Measurements from ENCODE around the gene EIF5A.
A peak's percentile ranks its signal among the peaks of the same experiment; 100 is the strongest.
"Not testable (repeated sequence)": the region's sequence is repeated elsewhere in the genome, so short reads cannot be mapped to it uniquely, and the experiment has no call there.

Gene EIF5A

DNA sequence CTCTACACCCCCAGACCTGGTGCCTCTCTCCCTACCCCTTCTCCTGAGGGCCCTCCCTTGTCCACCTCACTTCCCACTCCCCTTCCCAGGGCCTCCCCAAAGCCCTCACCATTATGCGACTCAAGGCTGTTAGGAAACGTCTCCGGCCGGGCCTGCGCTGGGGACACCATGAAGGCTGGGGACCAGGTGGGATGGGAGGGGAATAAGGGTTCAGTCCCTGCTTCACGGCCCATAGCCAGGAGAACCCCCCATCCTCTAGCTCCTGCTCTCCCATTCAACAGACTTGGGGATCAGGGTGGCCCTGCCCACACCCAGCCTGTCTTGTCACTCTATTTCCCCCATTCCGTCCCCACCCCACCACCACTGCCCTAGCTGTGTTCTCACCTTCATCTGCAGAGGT, 19.6 kb downstream of the EIF5A start:
- no peak for DNase-seq
- in situ Hi-C loops (cut with MboI; ENCODE audit: low pct_unique_long_range_greater_than_20kb, low sequenced_read_pairs), result loop anchor here (25.0 kb wide), 1 partner anchor 290 kb away; the partner anchor contains the start of genes SLC16A11 and SLC16A13

DNA sequence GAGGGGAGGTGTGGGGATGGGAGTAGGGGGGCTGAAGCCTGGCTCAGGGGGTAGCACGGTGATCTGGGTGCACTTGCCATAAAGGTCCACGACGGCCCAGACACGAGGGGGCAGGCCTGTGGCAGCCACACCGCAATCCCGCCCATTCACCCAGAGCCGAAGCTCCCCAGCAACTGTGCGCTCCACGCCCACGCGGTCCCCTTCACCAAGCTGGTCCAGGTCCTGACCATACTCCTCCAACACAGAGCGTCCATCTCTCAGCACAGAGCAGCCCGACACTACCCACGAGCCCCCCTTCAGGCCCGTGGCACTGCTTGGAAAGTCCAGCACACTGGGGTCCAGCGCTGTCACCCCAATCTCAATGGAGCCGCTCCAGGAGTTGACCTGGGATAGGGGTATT, 20.1 kb downstream of the EIF5A start:
- no peak for DNase-seq
- in situ Hi-C loops (cut with MboI; ENCODE audit: low pct_unique_long_range_greater_than_20kb, low sequenced_read_pairs), result loop anchor here (25.0 kb wide), 1 partner anchor 290 kb away; the partner anchor contains the start of genes SLC16A11 and SLC16A13

DNA sequence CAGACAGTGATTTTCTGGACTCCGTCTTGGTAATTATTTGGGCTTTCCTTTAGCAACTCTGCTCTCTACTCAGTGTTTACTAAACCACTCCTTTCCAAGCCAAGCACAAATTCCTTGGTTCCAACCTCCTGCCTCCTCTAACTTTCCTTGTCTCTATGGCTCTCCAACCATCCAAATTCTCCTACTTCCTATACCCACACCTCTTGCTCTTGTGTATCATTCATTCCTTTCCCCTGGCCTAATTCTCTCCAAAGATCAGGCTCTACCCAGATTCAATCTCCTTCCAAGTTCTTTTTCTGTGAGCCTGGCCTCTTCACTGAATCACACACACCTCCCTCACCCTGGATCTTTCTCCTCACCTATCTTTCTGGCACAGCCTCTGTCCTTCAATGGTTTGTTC, 20.6 kb downstream of the EIF5A start:
- in situ Hi-C loops (cut with MboI; ENCODE audit: low pct_unique_long_range_greater_than_20kb, low sequenced_read_pairs), result loop anchor here (25.0 kb wide), 1 partner anchor 291 kb away; the partner anchor contains the start of genes SLC16A11 and SLC16A13
- DNase-seq, result no peak

DNA sequence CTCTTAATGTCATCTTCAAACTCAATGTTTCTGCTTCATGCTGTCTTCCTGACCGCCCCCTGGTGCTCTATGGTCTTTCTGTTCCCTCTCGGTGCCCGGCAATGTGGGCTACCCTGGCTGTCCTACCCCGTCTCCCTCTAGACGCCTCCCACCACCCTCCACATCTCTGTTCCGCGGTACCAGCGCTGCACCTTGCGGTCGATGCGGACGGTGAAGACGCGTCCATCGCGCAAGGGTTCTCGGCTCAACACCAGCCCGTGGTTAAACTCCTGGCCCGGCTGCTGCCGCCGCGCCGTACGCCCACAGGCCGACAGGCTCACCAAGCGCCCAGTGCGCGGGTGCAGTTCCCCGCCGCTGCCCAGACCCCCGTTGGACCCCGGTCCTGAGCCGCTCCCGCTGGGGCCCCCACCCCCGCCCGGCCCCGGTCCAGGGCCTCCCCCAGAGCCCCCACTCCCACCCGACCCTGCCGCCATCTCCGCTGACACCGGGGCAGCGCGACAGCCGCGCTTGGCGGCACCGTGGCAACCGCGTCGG, 21.5 kb downstream of the EIF5A start, which contains the start of gene NEURL4:
TSS of gene NEURL4 (minus strand) at position 496 of the 534 bp plus-strand sequence. CDS start at position 473, 23 bp downstream.
- DNase-seq, result peak; percentile 27
- in situ Hi-C loops (cut with MboI; ENCODE audit: low pct_unique_long_range_greater_than_20kb, low sequenced_read_pairs), result loop anchor here (25.0 kb wide), 1 partner anchor 292 kb away; the partner anchor contains the start of genes SLC16A11 and SLC16A13

DNA sequence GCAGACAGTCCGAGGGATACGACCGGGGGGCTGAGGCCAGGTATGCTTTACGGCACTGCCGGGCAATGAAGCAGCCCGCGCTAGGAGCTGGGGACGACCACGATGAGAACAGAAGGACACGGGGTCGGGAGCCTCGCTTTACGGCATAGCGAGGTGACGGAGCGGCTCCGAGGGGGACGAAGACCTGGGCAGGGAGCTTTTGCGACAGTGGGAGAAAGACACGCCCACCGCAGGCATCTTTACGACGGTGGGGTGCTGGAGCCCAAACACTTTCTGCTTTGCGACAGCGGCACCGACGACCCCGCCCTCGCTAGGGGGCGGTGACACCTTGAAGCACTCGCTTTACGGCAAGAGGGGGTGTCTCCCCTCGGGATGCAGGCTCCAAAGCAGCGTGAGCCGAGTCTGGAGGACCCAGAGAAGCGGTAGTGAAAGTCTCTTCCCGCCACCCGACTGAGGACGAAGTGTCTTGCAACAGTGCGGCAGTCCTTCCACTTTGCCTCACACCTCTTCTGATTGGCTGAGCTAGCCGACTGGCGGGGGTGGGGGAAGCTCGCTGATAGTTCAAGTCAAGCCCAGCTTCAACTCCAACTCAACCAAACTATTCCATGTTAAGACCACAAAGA, 22.1 kb downstream of the EIF5A start:
- in situ Hi-C loops (cut with MboI; ENCODE audit: low pct_unique_long_range_greater_than_20kb, low sequenced_read_pairs), result loop anchor here (25.0 kb wide), 1 partner anchor 292 kb away; the partner anchor contains the start of genes SLC16A11 and SLC16A13
- peak; percentile 99 for DNase-seq

DNA sequence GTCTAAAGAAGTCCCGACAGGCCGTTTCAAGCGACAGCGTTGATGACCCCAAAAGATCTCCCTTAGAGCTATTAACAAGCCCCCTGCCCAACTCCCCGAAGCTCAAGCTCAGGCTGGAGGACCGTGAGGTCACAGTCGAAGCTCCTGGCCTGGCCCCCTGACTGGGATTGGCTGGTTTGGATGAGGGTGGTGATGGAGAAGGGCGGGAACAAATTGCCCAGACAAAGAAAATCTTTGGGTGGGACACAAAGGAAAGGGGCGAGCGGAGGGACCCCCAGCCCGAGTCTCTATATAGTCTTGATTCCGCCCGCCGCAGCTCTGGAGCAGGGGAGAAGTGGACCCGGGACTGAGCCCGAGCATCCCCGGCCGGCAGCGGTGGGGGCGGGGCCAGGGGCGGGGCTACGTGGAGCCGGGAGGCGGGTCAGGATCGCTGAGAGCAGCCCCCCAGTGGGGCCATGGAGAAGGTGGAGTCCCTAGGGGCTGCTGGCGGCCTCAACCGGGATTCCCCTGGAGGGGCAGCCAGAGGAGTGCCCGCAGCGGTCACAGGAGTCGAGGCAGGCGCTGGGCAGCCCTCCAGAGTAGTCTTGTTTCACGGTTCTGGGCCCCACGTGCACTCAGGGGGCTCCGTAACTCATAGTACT, 22.7 kb downstream of the EIF5A start:
- in situ Hi-C loops (cut with MboI; ENCODE audit: low pct_unique_long_range_greater_than_20kb, low sequenced_read_pairs), result loop anchor here (25.0 kb wide), 1 partner anchor 293 kb away; the partner anchor contains the start of genes SLC16A11 and SLC16A13
- DNase-seq, result no peak

DNA sequence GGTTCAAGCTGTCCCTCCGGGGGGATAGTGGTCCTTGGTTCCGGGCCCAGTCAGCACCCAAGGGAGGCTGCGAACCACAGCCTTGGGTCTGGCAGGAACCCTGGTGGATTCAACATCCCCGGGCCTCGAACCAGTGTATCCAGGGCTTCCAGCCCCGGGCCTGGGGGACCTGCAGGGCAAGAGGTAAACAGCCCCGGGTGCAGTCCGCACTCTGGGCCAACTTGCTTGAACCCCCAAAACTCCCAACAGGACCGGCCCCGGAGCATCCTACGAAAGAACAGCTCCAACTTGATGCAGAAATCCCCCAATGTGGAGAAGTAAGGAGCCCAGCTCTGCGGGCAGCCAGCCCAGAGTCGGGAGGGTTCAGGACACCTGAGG, 23.2 kb downstream of the EIF5A start:
- no peak for DNase-seq
- in situ Hi-C loops (cut with MboI; ENCODE audit: low pct_unique_long_range_greater_than_20kb, low sequenced_read_pairs), result loop anchor here (25.0 kb wide), 1 partner anchor 293 kb away; the partner anchor contains the start of genes SLC16A11 and SLC16A13

DNA sequence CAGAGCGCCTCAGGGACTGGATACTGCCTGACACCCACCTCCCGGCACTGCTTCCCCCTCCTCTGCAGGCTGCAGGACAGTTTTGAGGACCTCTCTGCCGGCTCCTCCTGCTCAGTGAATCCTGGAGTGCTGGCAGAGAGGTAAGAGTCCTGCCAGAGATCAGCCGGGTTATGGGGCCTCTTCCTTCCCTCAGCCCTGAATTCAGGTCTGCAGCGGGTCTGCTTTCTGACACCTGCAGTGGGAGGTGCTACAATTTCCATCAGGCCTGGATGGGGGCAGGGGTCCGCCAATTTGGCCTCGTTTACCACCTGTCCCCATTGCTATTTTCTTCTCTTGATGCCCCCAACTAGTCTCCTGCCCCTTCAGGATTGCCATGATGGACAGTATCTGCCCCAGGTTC, 24.7 kb downstream of the EIF5A start:
- in situ Hi-C loops (cut with MboI; ENCODE audit: low pct_unique_long_range_greater_than_20kb, low sequenced_read_pairs), result loop anchor here (25.0 kb wide), 1 partner anchor 295 kb away; the partner anchor contains the start of genes SLC16A11 and SLC16A13
- DNase-seq, result no peak

DNA sequence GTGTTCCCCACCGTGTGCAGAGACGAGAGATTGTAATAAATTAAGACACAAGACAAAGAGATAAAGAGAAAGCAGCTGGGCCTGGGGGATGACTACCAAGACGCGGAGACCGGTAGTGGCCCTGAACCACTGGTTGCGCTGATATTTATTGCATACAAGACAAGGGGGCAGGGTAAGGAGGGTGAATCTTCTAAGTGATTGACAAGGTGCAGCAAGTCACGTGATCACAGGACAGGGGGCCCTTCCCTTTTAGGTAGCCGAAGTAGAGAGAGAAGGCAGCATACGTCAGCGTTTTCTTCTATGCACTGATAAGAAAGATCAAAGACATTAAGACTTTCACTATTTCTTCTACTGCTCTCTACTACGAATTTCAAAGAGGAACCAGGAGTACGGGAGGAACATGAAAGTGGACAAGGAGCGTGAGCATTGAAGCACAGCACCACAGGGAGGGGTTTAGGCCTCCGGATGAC, 25.2 kb downstream of the EIF5A start:
- DNase-seq, result not testable (repeated sequence)
- in situ Hi-C loops (cut with MboI; ENCODE audit: low pct_unique_long_range_greater_than_20kb, low sequenced_read_pairs), result loop anchor here (25.0 kb wide), 1 partner anchor 295 kb away; the partner anchor contains the start of genes SLC16A11 and SLC16A13

DNA sequence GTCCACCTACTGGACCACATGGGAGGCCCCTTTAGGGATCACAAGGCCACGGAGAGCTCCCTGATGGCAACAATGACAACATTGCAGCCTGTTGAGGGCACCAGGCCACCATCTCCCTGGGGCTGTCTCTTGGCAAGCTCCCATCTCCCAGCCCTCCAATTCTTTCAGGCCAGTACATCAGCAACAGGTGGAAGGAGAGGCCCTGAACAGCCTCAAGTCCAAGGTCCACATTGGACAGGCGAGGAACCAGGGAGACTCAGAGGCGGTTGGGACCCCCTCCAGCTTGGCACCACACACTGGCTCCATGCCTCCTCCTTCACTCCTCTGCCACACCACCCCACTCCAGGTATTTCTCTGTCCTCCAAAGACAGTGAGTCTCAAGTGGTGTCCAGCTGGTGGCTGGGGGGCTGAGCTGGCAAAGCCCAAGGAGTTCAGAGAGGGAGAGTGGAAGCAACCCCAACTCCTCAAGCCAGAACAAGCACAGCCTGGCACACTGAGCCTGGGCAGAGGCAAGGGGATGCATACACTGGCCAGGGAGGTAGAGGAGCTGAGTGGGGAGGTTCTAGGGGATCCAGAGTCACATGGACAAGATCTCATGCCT, 27.6 kb downstream of the EIF5A start:
- DNase-seq, result no peak
- in situ Hi-C loops (cut with MboI; ENCODE audit: low pct_unique_long_range_greater_than_20kb, low sequenced_read_pairs), result loop anchor here (25.0 kb wide), 1 partner anchor 298 kb away; the partner anchor contains the start of genes SLC16A11 and SLC16A13

DNA sequence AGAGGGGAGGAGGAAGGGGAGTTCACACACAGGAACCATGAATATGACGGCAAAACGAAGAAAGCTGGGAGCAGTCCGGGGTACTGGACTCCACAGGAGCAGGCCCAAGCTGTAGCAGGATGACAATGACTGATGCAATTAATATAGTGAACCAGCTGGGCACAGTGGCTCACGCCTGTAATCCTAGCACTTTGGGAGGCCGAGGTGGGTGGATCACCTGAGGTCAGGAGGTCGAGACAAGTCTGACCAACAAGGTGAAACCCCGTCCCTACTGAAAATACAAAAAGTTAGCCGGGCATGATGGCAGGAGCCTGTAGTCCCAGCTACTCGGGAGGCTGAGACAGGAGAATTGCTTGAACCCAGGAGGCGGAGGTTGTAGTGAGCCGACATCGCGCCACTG, 28.3 kb downstream of the EIF5A start:
- in situ Hi-C loops (cut with MboI; ENCODE audit: low pct_unique_long_range_greater_than_20kb, low sequenced_read_pairs), result loop anchor here (25.0 kb wide), 1 partner anchor 298 kb away; the partner anchor contains the start of genes SLC16A11 and SLC16A13
- not testable (repeated sequence) for DNase-seq

DNA sequence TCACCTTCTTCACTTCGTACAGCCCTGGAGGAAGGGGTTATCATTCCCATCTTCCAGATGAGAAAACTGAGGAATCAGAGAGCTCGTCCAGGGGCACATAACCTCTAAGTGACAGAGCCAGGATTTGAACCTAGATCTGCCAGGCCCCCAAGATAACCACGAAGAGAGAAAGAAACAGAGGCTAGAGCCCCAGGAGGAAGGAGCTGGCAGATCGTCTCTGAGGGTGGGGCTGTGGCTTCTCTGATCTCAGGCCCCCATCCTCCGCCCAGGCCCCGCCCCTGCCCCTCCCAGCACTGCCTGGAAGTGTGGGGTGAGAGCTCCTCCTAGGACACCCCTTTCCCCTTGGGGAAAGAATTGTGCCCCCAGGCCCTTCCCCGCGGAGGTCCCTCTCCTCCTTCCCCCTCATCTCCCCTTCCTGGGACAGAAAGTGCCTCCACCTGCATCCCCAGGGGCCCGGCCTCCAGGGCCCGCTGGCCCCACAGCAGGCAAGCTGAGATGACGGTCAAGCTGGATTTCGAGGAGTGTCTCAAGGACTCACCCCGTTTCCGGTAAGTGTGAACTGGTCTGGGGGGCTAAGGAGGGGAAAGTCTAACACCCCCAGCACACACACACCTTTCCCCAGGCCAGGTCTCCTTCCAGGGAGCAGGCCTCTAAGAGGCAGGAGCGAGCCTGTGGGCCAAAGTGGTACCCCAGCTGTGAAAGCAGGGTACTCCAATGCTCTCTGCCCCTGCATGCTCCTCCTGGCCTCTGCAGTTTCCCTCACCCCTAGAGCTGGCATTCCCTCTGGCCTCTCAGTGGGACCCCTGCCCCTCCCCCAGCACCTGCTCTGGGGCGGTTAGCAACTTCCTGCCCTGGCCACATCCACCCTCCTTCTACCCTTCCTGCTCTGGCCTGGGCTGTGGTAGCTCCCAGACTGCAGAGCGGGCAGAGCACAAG, 29.1 kb downstream of the EIF5A start, which contains the start of gene ACAP1:
TSS of gene ACAP1 (plus strand) at position 290 of the 936 bp plus-strand sequence. CDS start at position 496, 206 bp downstream.
- in situ Hi-C loops (cut with MboI; ENCODE audit: low pct_unique_long_range_greater_than_20kb, low sequenced_read_pairs), result loop anchor here (25.0 kb wide), 1 partner anchor 299 kb away; the partner anchor contains the start of genes SLC16A11 and SLC16A13
- DNase-seq, result peak; percentile 69

DNA sequence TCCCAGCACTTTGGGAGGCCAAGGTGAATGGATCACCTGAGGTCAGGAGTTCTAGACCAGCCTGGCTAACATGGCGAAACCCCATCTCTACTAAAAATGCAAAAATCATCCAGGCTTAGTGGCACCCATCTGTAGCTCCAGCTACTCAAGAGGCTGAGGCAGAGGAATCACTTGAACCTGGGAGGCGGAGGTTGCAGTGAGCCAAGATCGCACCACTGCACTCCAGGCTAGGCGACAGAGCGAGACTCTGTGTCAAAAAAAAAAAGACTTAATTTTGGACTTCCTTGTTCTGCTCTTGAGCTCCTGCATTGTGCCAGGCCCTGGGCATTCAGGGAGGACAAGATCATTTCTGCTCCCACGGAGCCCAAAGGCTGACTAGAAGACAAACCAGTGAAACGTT, 30.2 kb downstream of the EIF5A start:
- in situ Hi-C loops (cut with MboI; ENCODE audit: low pct_unique_long_range_greater_than_20kb, low sequenced_read_pairs), result loop anchor here (25.0 kb wide), 1 partner anchor 300 kb away; the partner anchor contains the start of genes SLC16A11 and SLC16A13
- peak; percentile 17 for DNase-seq

DNA sequence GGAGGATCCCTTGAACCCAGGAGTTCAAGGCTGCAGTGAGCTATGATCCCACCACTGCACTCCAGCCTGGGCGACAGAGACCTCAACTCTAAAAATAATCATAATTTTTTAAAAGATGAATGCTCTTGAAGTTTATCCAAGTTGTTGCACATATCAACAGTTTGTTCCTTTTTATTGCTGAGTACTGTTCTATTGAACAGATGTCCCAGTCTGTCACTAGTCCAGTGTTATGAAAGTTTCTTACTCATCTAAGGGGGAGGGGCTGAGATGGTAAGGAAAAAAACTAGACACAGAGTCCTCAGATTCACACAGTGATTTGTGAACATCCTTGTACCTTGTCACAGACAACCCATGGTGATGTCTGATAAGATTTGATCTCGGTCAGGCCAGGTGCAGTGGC, 32.8 kb downstream of the EIF5A start:
- in situ Hi-C loops (cut with MboI; ENCODE audit: low pct_unique_long_range_greater_than_20kb, low sequenced_read_pairs), result loop anchor here (25.0 kb wide), 1 partner anchor 303 kb away; the partner anchor contains the start of genes SLC16A11 and SLC16A13

DNA sequence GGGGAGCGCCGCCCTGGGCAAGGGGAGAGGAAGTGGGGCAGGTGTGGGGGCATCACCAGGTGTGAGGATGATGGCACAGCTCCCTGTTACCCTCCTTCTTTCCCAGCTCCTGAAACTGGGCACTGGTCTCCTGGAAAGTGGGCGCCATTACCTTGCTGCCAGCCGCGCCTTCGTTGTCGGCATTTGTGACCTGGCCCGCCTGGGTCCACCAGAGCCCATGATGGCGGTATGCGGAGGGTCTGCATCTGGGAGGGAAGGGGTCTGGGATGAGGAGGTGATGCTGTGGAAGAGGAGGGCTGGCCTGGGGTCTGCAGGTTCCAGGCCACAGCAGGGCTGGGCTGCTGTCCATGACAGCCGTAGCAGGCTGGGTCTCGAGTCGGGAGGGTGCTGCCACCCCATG, 34.4 kb downstream of the EIF5A start:
- in situ Hi-C loops (cut with MboI; ENCODE audit: low pct_unique_long_range_greater_than_20kb, low sequenced_read_pairs), result loop anchor here (25.0 kb wide), 1 partner anchor 305 kb away; the partner anchor contains the start of genes SLC16A11 and SLC16A13

More for the DNA sequence above, 32.8 kb downstream of the EIF5A start:
- no peak for DNase-seq

DNA sequence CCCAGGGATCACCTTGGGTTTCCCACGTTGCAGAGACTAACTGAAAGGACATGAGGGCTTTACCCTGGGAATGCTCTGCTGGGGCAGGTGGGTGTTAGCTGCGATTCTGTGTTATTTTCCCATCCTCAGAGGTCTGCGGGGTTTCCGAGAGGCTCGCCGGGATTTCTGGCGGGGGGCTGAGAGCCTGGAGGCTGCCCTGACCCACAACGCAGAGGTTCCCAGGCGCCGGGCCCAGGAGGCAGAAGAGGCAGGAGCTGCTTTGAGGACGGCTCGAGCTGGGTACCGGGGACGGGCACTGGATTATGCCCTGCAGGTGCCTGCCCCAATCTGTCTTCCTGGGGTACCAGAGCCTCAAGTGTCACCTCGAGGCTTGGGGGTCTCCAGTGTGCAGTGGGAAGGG, 35.8 kb downstream of the EIF5A start:
- in situ Hi-C loops (cut with MboI; ENCODE audit: low pct_unique_long_range_greater_than_20kb, low sequenced_read_pairs), result loop anchor here (25.0 kb wide), 1 partner anchor 306 kb away; the partner anchor contains the start of genes SLC16A11 and SLC16A13
- no peak for DNase-seq

More for the DNA sequence above, 34.4 kb downstream of the EIF5A start:
- DNase-seq, result no peak
